ENCODE results near the gene PLEKHM3. TPM values are rescaled to one million over a fixed set of nuclear protein-coding genes. Genes with fewer than 3 reads are reported as not detected.

PLEKHM3 gene
- total RNA-seq, 1 experiment from 2014 or later: 19.9 TPM

- H4K20me1 ChIP-seq (ENCODE audit: insufficient read depth, low read depth, low read length): no peaks in the 10 kb centered on the region
- H2AFZ ChIP-seq (ENCODE audit: low read length): no peak overlapping the region
- no peaks in the 10 kb centered on the region for H3K9me3 ChIP-seq (ENCODE audit: low read length)
- no peaks in the 10 kb centered on the region for H3K79me2 ChIP-seq (ENCODE audit: low read length)
- no peak for DNase-seq
- no peak overlapping the region for H3K27ac ChIP-seq (ENCODE audit: low read length)
- no peak overlapping the region for H3K9ac ChIP-seq (ENCODE audit: low read length)
- H3K4me3 ChIP-seq (ENCODE audit: low read length): no peak overlapping the region
- no peak overlapping the region for H3K4me2 ChIP-seq (ENCODE audit: low read depth, low read length, poor library complexity, severe bottlenecking)
- no peaks in the 10 kb centered on the region for H3K9me2 ChIP-seq (replicated peaks; ENCODE audit: insufficient read depth, low read length)
- H3K4me1 ChIP-seq (ENCODE audit: low read length): 0 out of 2 replicates have a peak, but pooled peaks cover 2% of the 10 kb centered on the region
- no peaks in the 10 kb centered on the region for H3K36me3 ChIP-seq (ENCODE audit: insufficient read depth, low read length)
- H3K27me3 ChIP-seq (ENCODE audit: low read length): no peaks in the 10 kb centered on the region
These were observed 153.4 kb downstream of the PLEKHM3 start for GRCh38 chr2:207871911-207872310.

GRCh38 chr2:207871506-207871905, 153.8 kb downstream of the PLEKHM3 start:
- Histone ChIP-seq H3K4me2 (ENCODE audit: low read depth, low read length, poor library complexity, severe bottlenecking) (no peak overlapping the region), H2AFZ (ENCODE audit: low read length) (no peak overlapping the region), H4K20me1 (ENCODE audit: insufficient read depth, low read depth, low read length) (no peaks in the 10 kb centered on the region), H3K9ac (ENCODE audit: low read length) (no peak overlapping the region), H3K4me1 (ENCODE audit: low read length) (no peaks in the 10 kb centered on the region), H3K36me3 (ENCODE audit: insufficient read depth, low read length) (no peaks in the 10 kb centered on the region), H3K27ac (ENCODE audit: low read length) (no peak overlapping the region), H3K9me2 (replicated peaks; ENCODE audit: insufficient read depth, low read length) (no peaks in the 10 kb centered on the region), H3K79me2 (ENCODE audit: low read length) (no peaks in the 10 kb centered on the region), H3K27me3 (ENCODE audit: low read length) (no peaks in the 10 kb centered on the region), H3K9me3 (ENCODE audit: low read length) (no peaks in the 10 kb centered on the region), H3K4me3 (ENCODE audit: low read length) (no peak overlapping the region)
- DNase-seq: no peak

GRCh38 chr2:207870814-207871213, 154.5 kb downstream of the PLEKHM3 start:
- H3K9me3 ChIP-seq (ENCODE audit: low read length): no peaks in the 10 kb centered on the region
- no peak overlapping the region for H3K9ac ChIP-seq (ENCODE audit: low read length)
- no peaks in the 10 kb centered on the region for H3K27me3 ChIP-seq (ENCODE audit: low read length)

GRCh38 chr2:207869784-207870778, 155.2 kb downstream of the PLEKHM3 start:
- no peaks in the 10 kb centered on the region for H3K79me2 ChIP-seq (ENCODE audit: low read length)
- no peak overlapping the region for H3K27ac ChIP-seq (ENCODE audit: low read length)
- no peak overlapping the region for H3K9ac ChIP-seq (ENCODE audit: low read length)
- no peak overlapping the region for H2AFZ ChIP-seq (ENCODE audit: low read length)
- no peaks in the 10 kb centered on the region for H3K9me3 ChIP-seq (ENCODE audit: low read length)
- no peak overlapping the region for H3K4me3 ChIP-seq (ENCODE audit: low read length)
- DNase-seq: no peak
- H3K4me1 ChIP-seq (ENCODE audit: low read length): no peaks in the 10 kb centered on the region
- H3K9me2 ChIP-seq (replicated peaks; ENCODE audit: insufficient read depth, low read length): no peaks in the 10 kb centered on the region
- no peaks in the 10 kb centered on the region for H4K20me1 ChIP-seq (ENCODE audit: insufficient read depth, low read depth, low read length)
- no peaks in the 10 kb centered on the region for H3K27me3 ChIP-seq (ENCODE audit: low read length)
- H3K36me3 ChIP-seq (ENCODE audit: insufficient read depth, low read length): no peaks in the 10 kb centered on the region
- H3K4me2 ChIP-seq (ENCODE audit: low read depth, low read length, poor library complexity, severe bottlenecking): no peak overlapping the region

More at GRCh38 chr2:207870814-207871213, 154.5 kb downstream of the PLEKHM3 start:
- DNase-seq: no peak
- H3K4me3 ChIP-seq (ENCODE audit: low read length): no peak overlapping the region
- no peak overlapping the region for H3K27ac ChIP-seq (ENCODE audit: low read length)
- H2AFZ ChIP-seq (ENCODE audit: low read length): no peak overlapping the region
- H3K4me1 ChIP-seq (ENCODE audit: low read length): no peaks in the 10 kb centered on the region
- no peaks in the 10 kb centered on the region for H3K9me2 ChIP-seq (replicated peaks; ENCODE audit: insufficient read depth, low read length)
- no peaks in the 10 kb centered on the region for H4K20me1 ChIP-seq (ENCODE audit: insufficient read depth, low read depth, low read length)
- H3K36me3 ChIP-seq (ENCODE audit: insufficient read depth, low read length): no peaks in the 10 kb centered on the region
- no peaks in the 10 kb centered on the region for H3K79me2 ChIP-seq (ENCODE audit: low read length)
- no peak overlapping the region for H3K4me2 ChIP-seq (ENCODE audit: low read depth, low read length, poor library complexity, severe bottlenecking)

GRCh38 chr2:207868855-207869596, 156.3 kb downstream of the PLEKHM3 start:
- Histone ChIP-seq H2AFZ (ENCODE audit: low read length) (no peak overlapping the region), H3K4me1 (ENCODE audit: low read length) (no peaks in the 10 kb centered on the region), H4K20me1 (ENCODE audit: insufficient read depth, low read depth, low read length) (no peaks in the 10 kb centered on the region), H3K27ac (ENCODE audit: low read length) (no peak overlapping the region), H3K36me3 (ENCODE audit: insufficient read depth, low read length) (no peaks in the 10 kb centered on the region), H3K9me3 (ENCODE audit: low read length) (no peaks in the 10 kb centered on the region), H3K4me2 (ENCODE audit: low read depth, low read length, poor library complexity, severe bottlenecking) (no peak overlapping the region), H3K9ac (ENCODE audit: low read length) (no peak overlapping the region), H3K27me3 (ENCODE audit: low read length) (no peaks in the 10 kb centered on the region), H3K4me3 (ENCODE audit: low read length) (no peak overlapping the region), H3K79me2 (ENCODE audit: low read length) (no peaks in the 10 kb centered on the region), H3K9me2 (replicated peaks; ENCODE audit: insufficient read depth, low read length) (no peaks in the 10 kb centered on the region)
- DNase-seq: no peak

- Histone ChIP-seq H3K9me2 (replicated peaks; ENCODE audit: insufficient read depth, low read length) (no peaks in the 10 kb centered on the region), H3K4me2 (ENCODE audit: low read depth, low read length, poor library complexity, severe bottlenecking) (no peak overlapping the region), H3K4me3 (ENCODE audit: low read length) (no peak overlapping the region), H3K27ac (ENCODE audit: low read length) (no peak overlapping the region), H3K36me3 (ENCODE audit: insufficient read depth, low read length) (no peaks in the 10 kb centered on the region), H3K79me2 (ENCODE audit: low read length) (no peaks in the 10 kb centered on the region), H3K9ac (ENCODE audit: low read length) (no peak overlapping the region), H2AFZ (ENCODE audit: low read length) (no peak overlapping the region), H3K4me1 (ENCODE audit: low read length) (no peaks in the 10 kb centered on the region; the same call in 1 of the 2 replicates), H3K9me3 (ENCODE audit: low read length) (no peaks in the 10 kb centered on the region), H4K20me1 (ENCODE audit: insufficient read depth, low read depth, low read length) (no peaks in the 10 kb centered on the region), H3K27me3 (ENCODE audit: low read length) (no peaks in the 10 kb centered on the region)
- no peak for DNase-seq
These were observed 157.4 kb downstream of the PLEKHM3 start for GRCh38 chr2:207867905-207868304.

DNA sequence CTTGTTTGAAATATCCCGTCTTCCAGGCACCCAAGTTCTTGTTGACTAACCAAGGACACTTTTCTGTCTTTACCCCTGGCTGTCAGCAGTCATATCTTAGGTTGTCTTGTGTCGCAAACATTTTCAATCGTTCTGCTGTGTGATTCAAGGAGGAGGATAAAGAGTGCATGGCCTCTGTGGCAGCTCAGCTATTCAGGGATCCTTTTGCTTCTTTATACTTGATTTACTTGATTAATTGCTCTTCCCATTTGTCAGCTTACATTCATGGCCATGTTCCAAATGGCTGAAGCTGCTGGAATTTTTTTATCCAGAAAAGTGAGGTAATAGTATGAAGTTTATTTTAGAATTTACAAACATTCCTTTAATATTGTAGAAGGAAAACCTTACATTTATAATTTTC, 158.3 kb downstream of the PLEKHM3 start:
- H3K4me1 ChIP-seq (ENCODE audit: low read length): no peaks in the 10 kb centered on the region; the same call in 1 of the 2 replicates
- no peaks in the 10 kb centered on the region for H3K9me3 ChIP-seq (ENCODE audit: low read length)
- H2AFZ ChIP-seq (ENCODE audit: low read length): no peak overlapping the region
- no peak overlapping the region for H3K9ac ChIP-seq (ENCODE audit: low read length)
- no peaks in the 10 kb centered on the region for H3K36me3 ChIP-seq (ENCODE audit: insufficient read depth, low read length)
- H3K27ac ChIP-seq (ENCODE audit: low read length): no peak overlapping the region
- no peaks in the 10 kb centered on the region for H3K27me3 ChIP-seq (ENCODE audit: low read length)
- H4K20me1 ChIP-seq (ENCODE audit: insufficient read depth, low read depth, low read length): no peaks in the 10 kb centered on the region
- H3K9me2 ChIP-seq (replicated peaks; ENCODE audit: insufficient read depth, low read length): no peaks in the 10 kb centered on the region
- H3K4me3 ChIP-seq (ENCODE audit: low read length): no peak overlapping the region
- H3K4me2 ChIP-seq (ENCODE audit: low read depth, low read length, poor library complexity, severe bottlenecking): no peak overlapping the region
- H3K79me2 ChIP-seq (ENCODE audit: low read length): no peaks in the 10 kb centered on the region
- DNase-seq: no peak

DNA sequence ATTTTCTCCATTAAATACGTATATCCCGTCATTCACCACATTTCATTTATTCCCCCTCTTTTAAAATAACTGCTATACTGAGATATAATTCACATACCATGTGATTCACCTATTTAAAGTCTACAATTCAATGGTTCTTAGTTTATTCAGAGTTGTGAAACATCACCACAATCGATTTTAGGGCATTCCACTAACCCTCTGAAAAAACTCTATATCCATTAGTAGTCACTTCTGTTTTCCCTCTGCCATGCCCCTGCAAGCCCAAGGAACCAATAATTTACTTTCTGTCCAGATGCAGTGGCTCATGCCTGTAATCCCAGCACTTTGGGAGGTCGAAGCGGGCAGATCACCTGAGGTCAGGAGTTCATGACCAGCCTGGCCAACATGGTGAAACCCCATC, 160.1 kb downstream of the PLEKHM3 start:
- Histone ChIP-seq H2AFZ (ENCODE audit: low read length) (no peak overlapping the region), H3K4me1 (ENCODE audit: low read length) (no peaks in the 10 kb centered on the region; the same call in 1 of the 2 replicates)

More for the DNA sequence above, 160.1 kb downstream of the PLEKHM3 start:
- no peaks in the 10 kb centered on the region for H3K27me3 ChIP-seq (ENCODE audit: low read length)
- no peaks in the 10 kb centered on the region for H3K36me3 ChIP-seq (ENCODE audit: insufficient read depth, low read length)
- no peaks in the 10 kb centered on the region for H3K9me2 ChIP-seq (replicated peaks; ENCODE audit: insufficient read depth, low read length)
- H3K79me2 ChIP-seq (ENCODE audit: low read length): no peaks in the 10 kb centered on the region
- no peaks in the 10 kb centered on the region for H4K20me1 ChIP-seq (ENCODE audit: insufficient read depth, low read depth, low read length)
- no peak for DNase-seq
- no peaks in the 10 kb centered on the region for H3K9me3 ChIP-seq (ENCODE audit: low read length)
- no peak overlapping the region for H3K9ac ChIP-seq (ENCODE audit: low read length)
- no peak overlapping the region for H3K4me3 ChIP-seq (ENCODE audit: low read length)
- no peak overlapping the region for H3K27ac ChIP-seq (ENCODE audit: low read length)
- no peak overlapping the region for H3K4me2 ChIP-seq (ENCODE audit: low read depth, low read length, poor library complexity, severe bottlenecking)

Data from Karpas-422 (cell line).